DOHH2 (cell line): ENCODE results near the gene UBAP1L.

Experiments used
- CTCF ChIP-seq: fragments of 200-600 bp; sonication (generic); IDR thresholded peaks from one replicate; pipeline ENCODE4 v1.5.1; 2014; ENCODE audit warnings: antibody characterized with exemption, mild to moderate bottlenecking, low read depth, low read length; ENCODE audit not compliant: poor library complexity, severe bottlenecking
- EZH2phosphoT487 ChIP-seq: fragments of 200-600 bp; sonication (generic); IDR thresholded peaks from 2 replicates; pipeline ENCODE4 v1.6.1; 2017; ENCODE audit warnings: borderline replicate concordance, mild to moderate bottlenecking, antibody characterized with exemption, low read length, moderate library complexity, mixed read lengths

GRCh38 chr15:65060641-65061397, 54.2 kb downstream of the UBAP1L start:
- TF ChIP-seq CTCF (no peak), EZH2phosphoT487 (no peak)
